Kidney (tissue), 14 donors: ENCODE results near the gene COPZ1. TPM values are rescaled to one million over a fixed set of nuclear protein-coding genes. Genes with fewer than 3 reads are reported as not detected.
A peak's percentile ranks its signal among the peaks of the same experiment; 100 is the strongest.
"Not testable (repeated sequence)": the region's sequence is repeated elsewhere in the genome, so short reads cannot be mapped to it uniquely, and the experiment has no call there.

Experiments used
- DNase-seq, 5 donors: peaks; one replicate each; pipeline ENCODE4 v3.0.0-alpha.2; 2013 to 2020
- FAIRE-seq: peaks from 2 replicates; lab custom pipeline; 2012; peaks lifted over from hg19 to GRCh38; lab: Jason Lieb, UNC
- H3K27ac ChIP-seq, 2 donors: one replicate each; pipeline ENCODE4 v1.7.0; 2013; ENCODE audit warnings: low read depth in 2 of 2, low read length in 2 of 2, inconsistent platforms in 1 of 2
- H3K27me3 ChIP-seq: one replicate; pipeline ENCODE4 v1.7.1; 2013; ENCODE audit warnings: low read length, inconsistent platforms; ENCODE audit not compliant: control insufficient read depth, insufficient read depth
- H3K36me3 ChIP-seq, 3 donors: one replicate each; pipeline versions ENCODE4 v1.7.0 to v1.7.1; 2013; ENCODE audit warnings: low read length in 3 of 3, control low read depth in 1 of 3, inconsistent platforms in 1 of 3; ENCODE audit not compliant: insufficient read depth in 3 of 3, control insufficient read depth in 2 of 3
- H3K4me1 ChIP-seq, 3 donors: one replicate each; pipeline versions ENCODE4 v1.7.0 to v1.7.1; 2013; ENCODE audit warnings: low read length in 3 of 3, inconsistent platforms in 1 of 3, low read depth in 1 of 3; ENCODE audit not compliant: control insufficient read depth in 2 of 3, insufficient read depth in 2 of 3
- H3K4me3 ChIP-seq, 3 donors: one replicate each; pipeline versions ENCODE4 v1.7.0 to v1.8.1; 2013; ENCODE audit warnings: low read length in 3 of 3, control low read depth in 1 of 3, inconsistent platforms in 1 of 3
- H3K9ac ChIP-seq, 3 donors: one replicate each; pipeline versions ENCODE4 v1.7.0 to v1.7.1; 2013; ENCODE audit warnings: low read length in 3 of 3, control low read depth in 1 of 3, inconsistent platforms in 1 of 3
- H3K9me3 ChIP-seq, 3 donors: one replicate each; pipeline versions ENCODE4 v1.7.0 to v1.7.1; 2013; ENCODE audit warnings: low read length in 3 of 3, control low read depth in 1 of 3, inconsistent platforms in 1 of 3; ENCODE audit not compliant: control insufficient read depth in 2 of 3, insufficient read depth in 1 of 3
- intact Hi-C: fragments of 100-400 bp; cut with DNase I; formaldehyde crosslinking; loops from one replicate; pipeline ENCODE4 v1.11.1; 2022
- polyA plus RNA-seq: library from polyadenylated mRNA; stranded (reverse); fragments of 350-450 nt; fragmentation: Illumina TruSeq; extraction: RNeasy Lipid Tissue Mini Kit (QIAGEN cat#74804); gene quantifications from one replicate; pipeline ENCODE4 v1.2.3, GENCODE V29; 2014; ENCODE audit warnings: low read depth, low replicate concordance; ENCODE audit not compliant: insufficient read depth
- total RNA-seq: library from RNA; stranded (reverse); fragmentation: NEBNext Ultra II Directional; extraction: Animal tissue kit (Norgen Biotek cat#: 25700); gene quantifications from one replicate; pipeline ENCODE4 v1.2.1, GENCODE V29; 2021
- TF ChIP-seq, protein P1 (sequence below): IDR thresholded peaks from 3 replicates; pipeline ENCODE4 v1.5.1; 2012; ENCODE audit warnings: mild to moderate bottlenecking, moderate library complexity, borderline replicate concordance; ENCODE audit not compliant: insufficient read depth; ENCODE audit errors: extremely low read depth
- donor health status: control.
- donor health status: control.
- donor health status: control.
- donor health status: control.
- donor health status: control.
- donor health status: DM: yes; HTN: yes; CAD: no.
- donor health status: Normal renal cell carcinoma (clear cell type).

COPZ1 gene
- total and polyA plus RNA-seq, 2 donors from 2014 or later, result 141 to 181 TPM

DNA sequence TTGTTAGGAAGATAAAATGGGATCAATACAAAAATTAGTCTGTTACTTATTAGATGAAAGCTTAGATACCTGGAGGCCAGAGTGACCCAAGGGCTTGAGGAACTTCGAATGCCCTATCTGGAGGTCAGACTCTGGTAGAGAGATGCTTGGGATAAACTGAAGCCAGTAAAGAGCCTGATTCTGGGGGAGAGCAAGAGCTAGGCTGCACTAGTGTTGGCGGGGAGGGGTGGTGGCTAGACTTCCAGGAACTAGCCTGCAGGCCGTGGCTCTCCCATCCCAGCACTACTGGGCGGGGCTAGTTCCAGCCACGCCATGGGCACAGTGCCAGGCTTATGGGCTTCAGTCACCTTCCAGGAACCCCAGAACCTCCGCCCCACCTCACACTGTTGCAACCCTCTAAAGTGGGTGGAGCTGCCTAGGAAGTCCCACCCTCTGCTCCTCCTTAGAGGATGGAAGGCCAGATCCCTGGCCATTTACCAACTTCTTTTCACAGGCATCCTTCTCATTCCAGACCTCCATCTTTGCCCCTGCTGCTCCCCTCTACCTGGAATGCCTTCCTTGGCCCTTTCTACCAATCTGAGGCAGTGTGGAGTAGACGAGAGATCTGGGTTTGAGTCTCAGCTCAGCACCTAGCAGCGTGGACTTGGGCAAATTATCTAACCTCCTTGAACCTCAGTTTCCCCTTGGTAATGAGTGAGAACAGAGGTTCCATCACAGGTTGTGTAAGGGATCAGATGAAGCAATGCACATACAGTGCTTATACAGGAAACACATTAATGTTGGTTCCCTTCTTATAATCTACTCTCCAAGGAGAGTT, 17.8 kb upstream of the COPZ1 start:
- H3K27ac ChIP-seq, result no peak overlapping the region
- DNase-seq, result peak; percentile 26 to 96 (median 54)
- peaks cover 0 to 5% (median 0%) of the 10 kb centered on the region in 3 donors for H3K4me1 ChIP-seq
- H3K9ac ChIP-seq, result no peak overlapping the region
- H3K4me3 ChIP-seq, result no peak overlapping the region
- intact Hi-C loops, result no loop called here
- TF ChIP-seq, protein P1, sequence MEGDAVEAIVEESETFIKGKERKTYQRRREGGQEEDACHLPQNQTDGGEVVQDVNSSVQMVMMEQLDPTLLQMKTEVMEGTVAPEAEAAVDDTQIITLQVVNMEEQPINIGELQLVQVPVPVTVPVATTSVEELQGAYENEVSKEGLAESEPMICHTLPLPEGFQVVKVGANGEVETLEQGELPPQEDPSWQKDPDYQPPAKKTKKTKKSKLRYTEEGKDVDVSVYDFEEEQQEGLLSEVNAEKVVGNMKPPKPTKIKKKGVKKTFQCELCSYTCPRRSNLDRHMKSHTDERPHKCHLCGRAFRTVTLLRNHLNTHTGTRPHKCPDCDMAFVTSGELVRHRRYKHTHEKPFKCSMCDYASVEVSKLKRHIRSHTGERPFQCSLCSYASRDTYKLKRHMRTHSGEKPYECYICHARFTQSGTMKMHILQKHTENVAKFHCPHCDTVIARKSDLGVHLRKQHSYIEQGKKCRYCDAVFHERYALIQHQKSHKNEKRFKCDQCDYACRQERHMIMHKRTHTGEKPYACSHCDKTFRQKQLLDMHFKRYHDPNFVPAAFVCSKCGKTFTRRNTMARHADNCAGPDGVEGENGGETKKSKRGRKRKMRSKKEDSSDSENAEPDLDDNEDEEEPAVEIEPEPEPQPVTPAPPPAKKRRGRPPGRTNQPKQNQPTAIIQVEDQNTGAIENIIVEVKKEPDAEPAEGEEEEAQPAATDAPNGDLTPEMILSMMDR, result no peak
- no peaks in the 10 kb centered on the region for H3K27me3 ChIP-seq
- FAIRE-seq, result no peak
- no peaks in the 10 kb centered on the region for H3K36me3 ChIP-seq
- no peaks in the 10 kb centered on the region for H3K9me3 ChIP-seq

DNA sequence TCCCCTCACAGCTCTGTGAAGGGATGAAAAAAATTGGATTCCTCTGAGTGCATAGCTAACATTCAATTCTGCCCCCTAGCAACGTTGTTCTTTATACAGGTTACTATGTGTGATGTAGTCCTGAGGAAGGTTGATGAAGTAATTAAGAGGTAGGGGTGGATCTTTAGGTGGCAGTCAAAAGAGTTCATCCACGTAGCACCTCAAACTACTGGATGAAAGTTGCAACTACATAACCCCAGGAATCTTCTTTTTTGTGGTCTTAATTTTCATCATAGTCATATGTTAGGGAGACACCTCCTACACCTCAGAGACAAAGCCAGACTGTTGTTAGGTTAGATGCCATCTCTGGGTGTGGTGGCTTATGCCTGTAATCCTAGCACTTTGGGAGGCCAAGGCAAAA, 13.9 kb upstream of the COPZ1 start:
- TF ChIP-seq, protein P1, result no peak
- DNase-seq, result no peak
- no peaks in the 10 kb centered on the region for H3K9me3 ChIP-seq

DNA sequence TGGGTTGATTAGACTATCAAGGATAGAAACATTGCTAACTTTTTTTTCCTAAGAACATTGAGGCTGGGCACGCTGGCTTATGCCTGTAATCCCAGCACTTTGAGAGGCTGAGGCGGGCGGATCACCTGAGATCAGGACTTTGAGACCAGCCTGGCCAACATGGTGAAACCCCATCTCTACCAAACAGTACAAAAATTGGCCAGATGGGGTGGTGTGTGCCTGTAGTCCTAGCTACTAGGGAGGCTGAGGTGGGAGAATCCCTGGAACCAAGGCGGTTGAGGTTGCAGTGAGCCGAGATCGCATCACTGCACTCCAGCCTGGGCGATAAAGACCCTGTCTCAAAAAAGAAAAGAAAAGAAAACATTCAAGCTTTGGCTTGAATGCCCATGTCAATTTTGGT, 12.6 kb upstream of the COPZ1 start:
- H3K4me1 ChIP-seq, H3K4me3 ChIP-seq, DNase-seq, H3K36me3 ChIP-seq, H3K9ac ChIP-seq, H3K27me3 ChIP-seq, intact Hi-C loops, FAIRE-seq, H3K9me3 ChIP-seq, H3K27ac ChIP-seq: not testable (repeated sequence)

More for the DNA sequence above, 13.9 kb upstream of the COPZ1 start:
- FAIRE-seq, result no peak
- intact Hi-C loops, result no loop called here
- Histone ChIP-seq H3K36me3 (no peaks in the 10 kb centered on the region), H3K4me1 (no peaks in the 10 kb centered on the region), H3K4me3 (no peak overlapping the region), H3K9ac (no peak overlapping the region), H3K27ac (no peak overlapping the region), H3K27me3 (no peaks in the 10 kb centered on the region)

DNA sequence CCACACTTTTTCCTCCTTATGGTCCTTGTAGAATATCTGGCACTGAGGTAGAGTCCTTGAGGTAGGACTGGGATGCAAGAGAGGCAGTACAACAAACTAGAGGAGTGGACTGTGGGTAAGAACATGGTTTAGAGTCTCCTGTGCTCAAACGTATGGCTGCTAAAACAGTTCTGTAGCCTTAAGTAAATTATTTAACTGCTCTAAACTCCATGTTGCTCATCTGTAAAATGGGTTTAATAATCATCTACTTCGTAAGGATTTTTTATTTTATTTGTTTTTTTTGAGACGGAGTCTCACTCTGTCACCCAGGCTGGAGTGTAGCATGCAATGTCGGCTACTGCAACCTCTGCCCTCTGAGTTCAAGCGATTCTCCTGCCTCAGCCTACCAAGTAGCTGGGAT, 3.6 kb upstream of the COPZ1 start:
- Histone ChIP-seq H3K27me3 (no peaks in the 10 kb centered on the region), H3K9me3 (no peaks in the 10 kb centered on the region), H3K4me3 (no peak overlapping the region), H3K27ac (no peak overlapping the region), H3K4me1 (peaks cover 0 to 4% (median 0%) of the 10 kb centered on the region in 3 donors), H3K36me3 (no peaks in the 10 kb centered on the region), H3K9ac (no peak overlapping the region)
- TF ChIP-seq, protein P1, result no peak
- DNase-seq (no peak), FAIRE-seq (no peak)
- intact Hi-C loops, result no loop called here

DNA sequence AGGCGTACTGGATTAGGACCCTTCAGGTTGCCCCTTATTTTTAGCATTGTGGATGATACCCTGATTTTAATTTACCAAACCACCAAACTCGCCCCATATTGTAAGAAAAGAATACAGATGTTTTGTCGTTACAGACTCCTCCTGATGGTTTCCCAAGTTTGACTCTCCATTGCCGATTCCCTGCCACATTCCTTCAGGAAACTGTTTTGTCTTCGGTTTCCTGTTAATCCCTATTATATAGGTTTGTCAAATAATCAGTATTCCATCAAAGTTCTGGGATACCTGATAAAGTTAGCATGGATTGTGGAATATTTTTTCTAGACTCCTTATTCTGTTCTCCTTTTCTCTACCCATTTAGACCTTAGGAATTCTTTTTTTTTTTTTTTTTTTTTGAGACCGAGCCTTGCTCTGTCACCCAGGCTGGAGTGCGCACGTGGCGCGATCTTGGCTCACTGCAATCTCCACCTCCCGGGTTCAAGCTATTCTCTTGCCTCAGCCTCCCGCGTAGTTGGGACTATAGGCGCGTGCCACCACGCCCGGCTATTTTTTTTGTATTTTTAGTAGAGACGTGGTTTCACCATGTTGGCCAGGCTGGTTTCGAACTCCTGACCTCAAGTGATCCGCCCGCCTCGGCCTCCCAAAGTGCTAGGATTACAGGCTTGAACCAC, 645 bp downstream of the COPZ1 start:
- H3K36me3 ChIP-seq, H3K4me1 ChIP-seq, FAIRE-seq, intact Hi-C loops, H3K9me3 ChIP-seq, H3K27me3 ChIP-seq, DNase-seq: not testable (repeated sequence)
- Histone ChIP-seq H3K4me3 (peak overlapping the region; percentile 89 to 99 (median 98)), H3K27ac (peak overlapping the region; percentile 74 to 92), H3K9ac (peak overlapping the region; percentile 90 to 99 (median 96))
